Measurements from ENCODE around the gene YIF1B.
A peak's percentile ranks its signal among the peaks of the same experiment; 100 is the strongest.

The YIF1B gene

GRCh38 chr19:38335949-38336637 lies 20.3 kb upstream of the YIF1B start:
- peak; percentile 89 for DNase-seq (ENCODE audit: low spot score)

- no peak for DNase-seq (ENCODE audit: low spot score)
These were observed 17.5 kb upstream of the YIF1B start for GRCh38 chr19:38333245-38333644.

GRCh38 chr19:38331728-38332127 lies 16.0 kb upstream of the YIF1B start:
- DNase-seq (ENCODE audit: low spot score): no peak

- DNase-seq (ENCODE audit: low spot score): no peak
These were observed 13.9 kb upstream of the YIF1B start for GRCh38 chr19:38329651-38330050.

- DNase-seq (ENCODE audit: low spot score): no peak
These were observed 10.8 kb upstream of the YIF1B start for GRCh38 chr19:38326591-38326990.

- DNase-seq (ENCODE audit: low spot score): no peak
These were observed 8.7 kb upstream of the YIF1B start for GRCh38 chr19:38324431-38324830.

GRCh38 chr19:38323291-38323690 lies 7.5 kb upstream of the YIF1B start:
- no peak for DNase-seq (ENCODE audit: low spot score)

GRCh38 chr19:38321646-38322196 lies 6.0 kb upstream of the YIF1B start:
- DNase-seq (ENCODE audit: low spot score): no peak

GRCh38 chr19:38320969-38321339 lies 5.2 kb upstream of the YIF1B start:
- no peak for DNase-seq (ENCODE audit: low spot score)

GRCh38 chr19:38319421-38320258 lies 3.9 kb upstream of the YIF1B start, which contains the start of gene KCNK6:
KCNK6 (plus strand) TSS chr19:38319845; CDS start chr19:38319951, 106 bp downstream.
- DNase-seq (ENCODE audit: low spot score): no peak

GRCh38 chr19:38318660-38319059 lies 2.9 kb upstream of the YIF1B start:
- no peak for DNase-seq (ENCODE audit: low spot score)

- no peak for DNase-seq (ENCODE audit: low spot score)
These were observed 1.4 kb upstream of the YIF1B start for GRCh38 chr19:38317104-38317612.

GRCh38 chr19:38316477-38317067 lies 825 bp upstream of the YIF1B start:
- DNase-seq (ENCODE audit: low spot score): no peak

GRCh38 chr19:38310986-38311385 lies 4.8 kb downstream of the YIF1B start:
- DNase-seq (ENCODE audit: low spot score): no peak

- no peak for DNase-seq (ENCODE audit: low spot score)
These were observed 5.5 kb downstream of the YIF1B start for GRCh38 chr19:38310279-38310670.

GRCh38 chr19:38309615-38310278 lies 6.0 kb downstream of the YIF1B start:
- DNase-seq (ENCODE audit: low spot score): no peak

GRCh38 chr19:38308926-38309614 lies 6.7 kb downstream of the YIF1B start:
- DNase-seq (ENCODE audit: low spot score): no peak

- no peak for DNase-seq (ENCODE audit: low spot score)
These were observed 7.6 kb downstream of the YIF1B start for GRCh38 chr19:38308006-38308766.

- no peak for DNase-seq (ENCODE audit: low spot score)
These were observed 8.2 kb downstream of the YIF1B start for GRCh38 chr19:38307597-38307996.

- no peak for DNase-seq (ENCODE audit: low spot score)
These were observed 8.7 kb downstream of the YIF1B start for GRCh38 chr19:38307076-38307475.

GRCh38 chr19:38306236-38306635 lies 9.5 kb downstream of the YIF1B start:
- no peak for DNase-seq (ENCODE audit: low spot score)
